Suppressor macrophage (primary cell): ENCODE measurements around the gene HDAC7.

Source experiments
- DNase-seq, 4 experiments: peaks; one replicate each; pipeline ENCODE4 v3.0.0-alpha.2; 2020 to 2022

Gene HDAC7

DNA sequence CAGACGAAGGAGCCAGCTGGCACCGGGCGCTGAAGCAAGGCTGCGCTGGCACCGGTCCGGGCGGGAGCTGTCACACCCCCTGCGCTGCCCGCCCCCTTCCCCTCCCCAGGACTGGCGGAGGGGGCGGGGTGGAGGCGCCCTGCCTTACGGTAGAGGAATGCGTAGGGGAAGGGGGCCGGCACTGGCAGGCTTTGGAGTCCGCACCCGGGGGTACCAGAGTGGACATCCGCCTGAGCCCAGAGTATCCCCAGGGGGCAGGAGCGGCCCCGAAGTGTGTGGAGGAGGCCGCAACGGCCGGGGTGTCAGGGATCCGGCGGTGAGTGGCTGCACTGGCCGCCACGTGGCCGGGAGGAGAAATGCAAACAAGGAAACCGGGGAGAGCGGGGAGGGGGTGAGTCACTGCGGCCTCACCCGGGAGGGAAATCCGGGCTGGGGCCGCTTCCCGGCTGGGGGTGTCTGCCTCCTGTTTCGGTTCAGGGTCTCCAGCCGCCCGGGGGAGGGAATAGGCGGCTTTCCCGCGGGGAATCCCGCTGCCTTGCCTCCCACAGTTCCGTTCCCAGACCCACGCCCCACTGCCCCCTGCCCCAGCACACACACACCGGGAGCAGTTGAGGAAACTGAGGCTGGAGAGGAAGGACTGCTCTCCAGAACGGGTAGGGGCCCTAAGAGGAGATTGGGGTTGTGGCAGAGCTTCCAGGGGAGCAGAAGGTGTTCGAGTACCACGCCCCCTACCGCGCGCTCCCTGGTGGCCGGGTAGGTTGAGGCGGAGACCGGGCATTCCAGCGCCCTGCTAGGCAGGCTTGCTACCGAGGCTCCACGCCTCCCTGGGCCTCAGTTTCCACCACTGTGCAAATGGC is 60.6 kb downstream of the HDAC7 start, which contains the start of gene RAPGEF3:
RAPGEF3 (minus strand) TSS at position 47 of the 857 bp plus-strand sequence. CDS start 324 bp downstream, outside the sequence.
- peak; percentile 80 to 92 (median 88) for DNase-seq

GRCh38 chr12:47758584-47758833 is 61.2 kb downstream of the HDAC7 start:
- no peak for DNase-seq

GRCh38 chr12:47757840-47758583 is 61.7 kb downstream of the HDAC7 start:
- peak; percentile 53 to 80 (median 67) for DNase-seq

GRCh38 chr12:47757364-47757839 is 62.3 kb downstream of the HDAC7 start:
- DNase-seq, result peak in 3 of 4 experiments; percentile 57 to 71 (median 64)

DNA sequence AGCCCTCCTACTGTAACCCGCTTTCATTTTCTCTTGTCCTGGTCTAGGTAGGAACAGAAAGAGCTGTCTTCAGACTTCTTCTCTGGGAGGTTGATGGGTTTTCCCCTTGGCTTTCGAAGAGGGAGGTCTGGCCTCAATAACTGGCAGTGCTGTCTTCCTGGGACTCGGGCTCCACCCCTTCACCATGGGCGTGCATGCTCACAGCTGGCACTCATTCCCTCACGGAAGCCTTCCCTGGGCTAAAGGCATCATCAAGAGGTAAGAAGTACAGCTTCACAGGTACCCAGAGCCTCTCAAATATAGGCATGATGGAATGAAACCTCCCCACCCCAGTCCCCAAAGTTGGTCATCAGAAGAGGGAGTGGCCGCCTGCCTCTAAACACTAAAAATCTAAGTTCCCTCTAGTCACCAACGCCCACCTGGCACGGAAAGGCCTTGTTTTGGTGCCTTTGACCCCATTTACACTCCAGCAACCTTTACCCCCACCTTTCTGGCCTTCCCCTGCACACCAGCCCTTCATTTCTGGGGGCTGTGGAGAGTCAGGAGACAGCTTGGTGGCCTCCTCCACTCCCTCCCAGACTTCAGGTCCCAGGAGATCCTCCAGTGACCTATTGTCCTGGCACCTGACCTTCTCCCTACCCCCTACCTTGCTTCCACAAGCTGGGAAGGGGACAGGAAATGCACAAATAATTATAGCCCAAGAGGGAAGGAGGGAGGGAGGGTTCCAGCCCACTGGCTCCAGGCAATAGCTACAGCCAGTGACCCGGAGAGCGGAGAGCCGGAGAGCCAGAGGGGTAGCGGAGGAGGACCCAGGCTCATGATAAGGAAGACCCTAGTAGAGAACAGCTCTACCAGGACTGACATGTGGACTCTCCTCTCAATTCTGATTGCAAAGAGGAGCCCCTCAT is 63.8 kb downstream of the HDAC7 start:
- DNase-seq, result peak in 2 of 4 experiments; percentile 38 to 41

DNA sequence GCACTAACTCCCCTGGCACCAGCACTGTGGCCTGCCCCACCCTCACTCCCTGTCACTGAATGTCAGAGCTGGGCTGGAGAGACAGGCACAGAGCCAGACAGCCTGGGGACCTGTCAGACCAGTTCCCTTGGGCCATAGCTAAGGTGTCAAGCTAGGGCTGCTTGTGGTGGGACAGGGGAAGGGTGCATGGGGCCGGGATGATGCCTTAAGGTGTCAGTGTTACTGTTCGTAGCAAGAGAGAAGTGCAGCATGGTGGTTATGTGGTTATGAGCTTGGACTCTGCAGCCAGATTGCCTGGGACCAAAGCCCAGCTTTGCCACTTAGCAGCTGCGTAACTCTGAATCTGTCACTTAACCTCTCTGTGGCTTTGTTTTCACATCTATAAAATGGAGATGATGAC is 64.8 kb downstream of the HDAC7 start:
- DNase-seq, result no peak

GRCh38 chr12:47754126-47754525 is 65.6 kb downstream of the HDAC7 start:
- DNase-seq, result no peak

- peak in 1 of 4 experiments; percentile 37 for DNase-seq
Measured at GRCh38 chr12:47753021-47754001, 66.4 kb downstream of the HDAC7 start.

GRCh38 chr12:47752552-47752951 is 67.2 kb downstream of the HDAC7 start:
- no peak for DNase-seq

DNA sequence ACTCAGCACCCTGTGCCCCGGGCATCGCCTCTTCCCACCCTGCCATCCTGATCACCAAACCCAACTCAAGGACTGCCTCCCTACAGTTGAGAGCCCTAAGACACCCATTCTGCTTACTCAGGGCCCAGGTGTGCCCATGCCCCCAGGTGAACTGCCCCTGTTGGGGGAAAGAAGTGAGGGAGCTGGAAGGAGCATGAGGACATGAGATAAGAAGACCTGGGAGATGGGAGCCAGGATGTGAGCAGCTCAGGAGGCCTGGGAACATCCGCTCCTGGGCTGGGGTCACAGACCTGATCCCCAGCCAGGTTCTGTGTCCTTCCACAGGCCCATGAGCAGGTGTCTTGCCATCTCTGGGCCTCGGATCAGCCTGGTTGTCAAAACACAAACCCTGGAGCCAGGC is 67.6 kb downstream of the HDAC7 start:
- DNase-seq, result no peak

DNA sequence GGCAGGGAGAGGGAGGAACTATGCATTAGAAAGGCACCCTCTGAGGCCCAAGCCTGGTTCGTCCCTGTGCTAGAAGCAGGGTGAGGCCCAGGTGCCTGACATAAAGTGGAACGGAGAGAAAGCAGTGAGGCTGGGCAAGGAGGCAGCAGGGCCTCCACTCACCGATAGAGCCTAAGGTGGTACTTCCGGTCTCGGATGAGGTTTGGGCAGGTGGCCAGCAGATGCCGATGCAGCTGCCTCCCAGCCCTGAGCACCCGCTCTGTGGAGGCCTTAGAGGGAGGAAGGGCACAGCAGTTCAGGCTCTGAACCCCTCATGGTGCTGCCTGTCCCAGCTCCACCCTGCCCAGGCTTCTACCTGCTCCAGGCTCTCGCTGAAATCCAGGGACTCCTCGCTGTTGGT is 68.1 kb downstream of the HDAC7 start:
- DNase-seq, result no peak

- DNase-seq, result peak in 1 of 4 experiments; percentile 23
Measured at GRCh38 chr12:47750916-47751470, 68.7 kb downstream of the HDAC7 start.

DNA sequence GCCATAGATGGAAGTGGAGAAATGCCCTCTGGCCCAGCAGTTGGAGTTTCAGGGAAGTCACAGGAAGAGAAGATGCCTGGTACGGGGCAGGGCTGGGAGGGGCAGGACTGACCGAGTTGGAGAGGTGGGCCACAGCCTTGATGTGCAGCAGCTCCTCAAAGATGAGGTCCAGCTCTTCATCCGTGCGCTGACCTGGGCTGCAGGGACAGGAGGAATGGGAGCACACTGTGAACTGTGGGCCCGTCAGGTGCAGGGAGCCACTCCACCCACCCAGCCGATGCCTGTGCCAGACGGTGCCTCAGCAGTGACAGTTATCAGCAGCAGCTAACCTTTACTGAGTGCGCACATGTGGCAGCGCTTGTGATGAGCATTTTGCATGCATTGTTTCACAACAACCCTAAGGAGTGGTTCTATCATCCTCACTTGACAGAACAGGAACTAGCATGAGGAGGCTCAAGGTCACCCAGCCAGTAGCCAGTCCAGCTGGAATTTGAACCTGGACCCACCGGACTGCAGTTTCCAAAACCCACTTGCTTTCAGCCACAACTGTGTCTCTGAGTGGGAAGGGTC is 69.4 kb downstream of the HDAC7 start:
- peak; percentile 71 to 90 (median 84) for DNase-seq

- DNase-seq, result no peak
Measured at GRCh38 chr12:47748899-47749298, 70.8 kb downstream of the HDAC7 start.

- no peak for DNase-seq
Measured at GRCh38 chr12:47748507-47748828, 71.2 kb downstream of the HDAC7 start.

- no peak for DNase-seq
Measured at GRCh38 chr12:47747596-47748506, 71.9 kb downstream of the HDAC7 start.

DNA sequence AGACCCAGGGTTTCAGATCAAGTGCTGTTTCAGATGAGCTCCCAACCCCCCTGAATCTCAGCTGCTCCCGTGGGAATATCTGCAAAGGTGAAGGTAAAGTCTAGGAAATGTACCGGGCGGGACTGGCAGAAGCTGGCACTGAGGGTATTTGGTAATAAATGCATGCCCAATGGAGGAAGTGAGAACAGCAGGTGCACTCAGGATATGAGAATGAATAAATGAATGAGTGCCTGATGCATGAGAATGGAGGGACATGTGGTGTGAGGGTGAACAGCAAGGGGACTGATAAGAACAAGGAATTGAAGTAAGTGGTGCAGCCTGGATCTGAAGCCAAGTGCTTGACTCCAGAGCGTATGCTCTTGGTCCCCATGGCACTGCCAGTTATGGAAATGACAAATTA is 72.6 kb downstream of the HDAC7 start:
- no peak for DNase-seq

DNA sequence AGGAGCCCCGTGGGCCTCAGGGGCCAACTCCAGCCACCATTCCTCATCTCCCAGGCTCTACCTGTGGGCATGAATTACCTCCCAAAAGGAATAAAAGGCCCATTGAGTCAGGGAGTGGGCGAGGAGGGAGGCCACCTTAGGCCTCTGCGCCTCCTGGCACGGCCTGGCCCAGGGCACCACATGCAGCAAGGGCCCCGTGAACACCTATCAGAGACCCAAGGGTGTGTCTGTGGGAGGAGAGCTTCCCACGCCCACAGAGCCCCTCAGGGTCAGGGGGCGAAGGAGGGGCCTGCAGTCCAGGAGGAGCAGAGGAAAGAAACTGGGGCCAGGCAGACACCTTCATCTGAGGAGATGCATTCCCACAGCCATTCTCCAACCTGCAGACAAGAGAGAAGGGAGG is 73.2 kb downstream of the HDAC7 start:
- DNase-seq, result no peak

- DNase-seq, result no peak
Measured at GRCh38 chr12:47746073-47746472, 73.6 kb downstream of the HDAC7 start.
